GM23248 (cell line): Measurements from ENCODE around the gene CDK15. TPM values are rescaled to one million over a fixed set of nuclear protein-coding genes. Genes with fewer than 3 reads are reported as not detected.

Experiments used
- DNase-seq: peaks from one replicate; pipeline ENCODE4 v3.0.0-alpha.2; 2015
- H2AFZ ChIP-seq: fragments of 200-600 bp; sonication (generic); 2 replicates; pipeline ENCODE4 v1.6.1; 2016; ENCODE audit warnings: antibody characterized with exemption
- H3F3A ChIP-seq: fragments of 200-600 bp; sonication (generic); 2 replicates; pipeline ENCODE4 v1.6.1; 2016; ENCODE audit warnings: mild to moderate bottlenecking, antibody characterized with exemption, mixed run types; ENCODE audit not compliant: insufficient read depth
- H3K27ac ChIP-seq: fragments of 200-600 bp; sonication (generic); 2 replicates; pipeline ENCODE4 v1.5.1; 2016; ENCODE audit warnings: mild to moderate bottlenecking
- H3K27me3 ChIP-seq: fragments of 200-600 bp; sonication (generic); replicated peaks from 2 replicates; pipeline ENCODE4 v1.6.1; 2016; ENCODE audit warnings: mild to moderate bottlenecking; ENCODE audit not compliant: insufficient read depth
- H3K36me3 ChIP-seq: fragments of 200-600 bp; sonication (generic); 2 replicates; pipeline ENCODE4 v1.6.1; 2016; ENCODE audit warnings: low read depth, mild to moderate bottlenecking
- H3K4me1 ChIP-seq: fragments of 200-600 bp; sonication (generic); 2 replicates; pipeline ENCODE4 v1.6.1; 2016; ENCODE audit warnings: mild to moderate bottlenecking; ENCODE audit not compliant: insufficient read depth
- H3K4me2 ChIP-seq: fragments of 200-600 bp; sonication (generic); one replicate; pipeline ENCODE4 v1.6.1; 2016; ENCODE audit warnings: mild to moderate bottlenecking; ENCODE audit not compliant: unreplicated experiment
- H3K4me3 ChIP-seq: fragments of 200-600 bp; sonication (generic); 2 replicates; pipeline ENCODE4 v1.5.1; 2016; ENCODE audit warnings: mild to moderate bottlenecking
- H3K79me2 ChIP-seq: fragments of 200-600 bp; sonication (generic); 2 replicates; pipeline ENCODE4 v1.6.1; 2016; ENCODE audit warnings: mild to moderate bottlenecking; ENCODE audit not compliant: insufficient read depth
- H3K9ac ChIP-seq: fragments of 200-600 bp; sonication (generic); 2 replicates; pipeline ENCODE4 v1.6.1; 2016; ENCODE audit warnings: mild to moderate bottlenecking
- H3K9me2 ChIP-seq: fragments of 200-600 bp; sonication (generic); 2 replicates; pipeline ENCODE4 v1.6.1; 2016; ENCODE audit warnings: mixed run types, mild to moderate bottlenecking, moderate library complexity; ENCODE audit not compliant: insufficient read depth
- H3K9me3 ChIP-seq: fragments of 200-600 bp; sonication (generic); one replicate; pipeline ENCODE4 v1.6.1; 2017; ENCODE audit warnings: low read depth
- H4K20me1 ChIP-seq: fragments of 200-600 bp; sonication (generic); 2 replicates; pipeline ENCODE4 v1.6.0; 2016; ENCODE audit not compliant: insufficient read depth
- EZH2 ChIP-seq: fragments of 200-600 bp; sonication (generic); IDR thresholded peaks from 2 replicates; pipeline ENCODE4 v1.6.1; 2018; ENCODE audit warnings: antibody characterized with exemption, mild to moderate bottlenecking; ENCODE audit not compliant: insufficient read depth, poor library complexity, severe bottlenecking
- EZH2phosphoT487 ChIP-seq: fragments of 200-600 bp; sonication (generic); IDR thresholded peaks from 2 replicates; pipeline ENCODE4 v1.6.1; 2018; ENCODE audit warnings: antibody characterized with exemption, moderate library complexity, mild to moderate bottlenecking, low read depth; ENCODE audit not compliant: insufficient read depth
- WGBS, 2 experiments: methylation state at CpG; one replicate each; pipeline ENCODE4 v1.1.6; 2015 to 2017; ENCODE audit warnings: low lambda C conversion rate in 2 of 2, low coverage in 1 of 2; ENCODE audit errors: missing lambda C conversion rate in 2 of 2; 5-methylcytosine and 5-hydroxymethylcytosine counted together
- in situ Hi-C: fragments of 300-500 bp; cut with MboI; formaldehyde crosslinking; loops from 2 replicates; pipeline ENCODE4 v1.15.0; 2020
- polyA plus RNA-seq: library from polyadenylated mRNA; unstranded; fragments of >200 nt; fragmentation: Nextera tagmentation; extraction: Ambion mirVana; gene quantifications from 2 replicates; pipeline ENCODE4 v1.2.1, GENCODE V29; 2016
- total RNA-seq: library from RNA; depleted of rRNA; stranded (reverse); fragments of >200 nt; shearing (Covaris generic); gene quantifications from 2 replicates; pipeline ENCODE4 v1.2.3, GENCODE V29; 2014

Gene CDK15
- total and polyA plus RNA-seq, 2 experiments from 2014 or later, result 0.88 to 1.3 TPM

- no peak overlapping the region for H3K4me3 ChIP-seq
- no peaks in the 10 kb centered on the region for H3K36me3 ChIP-seq
- no peaks in the 10 kb centered on the region for H3K27me3 ChIP-seq
- no peaks in the 10 kb centered on the region for H3K9me3 ChIP-seq
- peaks cover 21% of the 10 kb centered on the region for H3K4me1 ChIP-seq
- in situ Hi-C loops, result no loop called here
- H3F3A ChIP-seq, result peaks cover 10% of the 10 kb centered on the region
- no peaks in the 10 kb centered on the region for H3K9me2 ChIP-seq
- no peaks in the 10 kb centered on the region for H4K20me1 ChIP-seq
- H2AFZ ChIP-seq, result no peak overlapping the region
- WGBS, 2 experiments, result 64 to 73% methylated on average over 4 of the region's 4 CpGs
- DNase-seq, result no peak
- no peaks in the 10 kb centered on the region for H3K79me2 ChIP-seq
- no peak overlapping the region for H3K4me2 ChIP-seq
- H3K9ac ChIP-seq, result no peak overlapping the region
- no peak for TF ChIP-seq EZH2phosphoT487
- no peak overlapping the region for H3K27ac ChIP-seq
Measured at GRCh38 chr2:201913201-201913600, 106.9 kb downstream of the CDK15 start.

GRCh38 chr2:201915446-201915845, 109.1 kb downstream of the CDK15 start:
- Histone ChIP-seq H3K9ac (no peak overlapping the region), H3K36me3 (no peaks in the 10 kb centered on the region), H3K9me3 (no peaks in the 10 kb centered on the region), H3K4me3 (no peak overlapping the region), H3K27me3 (no peaks in the 10 kb centered on the region), H3F3A (no peaks in the 10 kb centered on the region), H3K9me2 (no peaks in the 10 kb centered on the region), H2AFZ (no peak overlapping the region), H3K27ac (no peak overlapping the region), H4K20me1 (no peaks in the 10 kb centered on the region), H3K4me1 (peaks cover under 1% of the 10 kb centered on the region; the same call in 1 of the 2 replicates), H3K79me2 (no peaks in the 10 kb centered on the region), H3K4me2 (no peak overlapping the region)
- in situ Hi-C loops, result no loop called here
- 67 to 68% methylated on average over 3 of the region's 3 CpGs for WGBS, 2 experiments
- TF ChIP-seq EZH2phosphoT487 (no peak), EZH2 (no peak)
- DNase-seq, result no peak

- Histone ChIP-seq H3K9ac (no peak overlapping the region), H3K36me3 (no peaks in the 10 kb centered on the region), H3K79me2 (no peaks in the 10 kb centered on the region), H3K9me3 (no peaks in the 10 kb centered on the region), H3K4me1 (no peaks in the 10 kb centered on the region), H3K9me2 (no peaks in the 10 kb centered on the region), H3K27ac (no peak overlapping the region), H3K27me3 (no peaks in the 10 kb centered on the region), H2AFZ (no peak overlapping the region), H3F3A (no peaks in the 10 kb centered on the region), H3K4me3 (no peak overlapping the region), H3K4me2 (no peak overlapping the region), H4K20me1 (no peaks in the 10 kb centered on the region)
- no peak for DNase-seq
- in situ Hi-C loops, result no loop called here
- 96 to 100% methylated on average over 4 of the region's 4 CpGs for WGBS, 2 experiments
- TF ChIP-seq EZH2phosphoT487 (no peak), EZH2 (no peak)
Measured at GRCh38 chr2:201916565-201916964, 110.2 kb downstream of the CDK15 start.

- no peak overlapping the region for H3K27ac ChIP-seq
- no peaks in the 10 kb centered on the region for H3K9me3 ChIP-seq
- no peak for DNase-seq
- H3K4me3 ChIP-seq, result no peak overlapping the region
- no peaks in the 10 kb centered on the region for H3K27me3 ChIP-seq
- no peaks in the 10 kb centered on the region for H4K20me1 ChIP-seq
- no peak overlapping the region for H3K4me2 ChIP-seq
- TF ChIP-seq EZH2phosphoT487, result no peak
- no peaks in the 10 kb centered on the region for H3K79me2 ChIP-seq
- no peaks in the 10 kb centered on the region for H3K9me2 ChIP-seq
- in situ Hi-C loops, result no loop called here
- H3F3A ChIP-seq, result no peaks in the 10 kb centered on the region
- no peak overlapping the region for H3K9ac ChIP-seq
- H3K4me1 ChIP-seq, result no peaks in the 10 kb centered on the region
- no peaks in the 10 kb centered on the region for H3K36me3 ChIP-seq
- no peak overlapping the region for H2AFZ ChIP-seq
- 79 to 83% methylated on average over 10 of the region's 10 CpGs for WGBS, 2 experiments
Measured at GRCh38 chr2:201918616-201919307, 112.4 kb downstream of the CDK15 start.

- no peak overlapping the region for H3K4me3 ChIP-seq
- no peaks in the 10 kb centered on the region for H4K20me1 ChIP-seq
- no peaks in the 10 kb centered on the region for H3K36me3 ChIP-seq
- no peak for TF ChIP-seq EZH2phosphoT487
- H3F3A ChIP-seq, result no peaks in the 10 kb centered on the region
- no peak overlapping the region for H2AFZ ChIP-seq
- 86 to 87% methylated on average over 6 of the region's 6 CpGs for WGBS, 2 experiments
- H3K4me2 ChIP-seq, result no peak overlapping the region
- H3K4me1 ChIP-seq, result no peaks in the 10 kb centered on the region
- H3K9me2 ChIP-seq, result no peaks in the 10 kb centered on the region
- no peak overlapping the region for H3K9ac ChIP-seq
- no peaks in the 10 kb centered on the region for H3K9me3 ChIP-seq
- H3K27ac ChIP-seq, result no peak overlapping the region
- no peak for DNase-seq
- H3K79me2 ChIP-seq, result no peaks in the 10 kb centered on the region
- in situ Hi-C loops, result no loop called here
- H3K27me3 ChIP-seq, result no peaks in the 10 kb centered on the region
Measured at GRCh38 chr2:201919308-201919634, 112.9 kb downstream of the CDK15 start.
